GM12878 (cell line): ENCODE measurements around the gene ITGAD.

Experiments used
- CEBPB ChIP-seq, 2 experiments: fragments of 150-350 bp in 1 of 2; IDR thresholded peaks; 2 replicates each; pipeline ENCODE4 v1.6.1; 2012 to 2014; ENCODE audit warnings: low read depth in 2 of 2, low read length in 2 of 2, borderline replicate concordance in 1 of 2, inconsistent platforms in 1 of 2
- ZSCAN29 ChIP-seq: fragments of 450-650 bp; IDR thresholded peaks from 2 replicates; pipeline ENCODE4 v1.6.1; 2017; ENCODE audit warnings: mild to moderate bottlenecking, moderate library complexity
- TF ChIP-seq, protein P1 (sequence below), 3 experiments: IDR thresholded peaks in 2 of 3; conservative IDR thresholded peaks in 1 of 3; 2 replicates each; pipeline ENCODE4 v1.5.1; 2011; ENCODE audit warnings: low read depth in 3 of 3, low read length in 3 of 3, mild to moderate bottlenecking in 3 of 3, control low read depth in 2 of 3, moderate library complexity in 2 of 3, inconsistent platforms in 1 of 3, mixed read lengths in 1 of 3; ENCODE audit not compliant: control insufficient read depth in 2 of 3, insufficient read depth in 1 of 3; ENCODE audit errors: extremely low read depth in 1 of 3
- TF ChIP-seq, protein P2 (sequence below): IDR thresholded peaks from 2 replicates; pipeline ENCODE4 v1.6.1; 2011; ENCODE audit warnings: mild to moderate bottlenecking, low read depth, low read length, moderate library complexity; ENCODE audit not compliant: insufficient replicate concordance
- TF ChIP-seq, protein P3 (sequence below): IDR thresholded peaks from 2 replicates; pipeline ENCODE4 v1.6.1; 2012; ENCODE audit warnings: low read length, inconsistent platforms

DNA sequence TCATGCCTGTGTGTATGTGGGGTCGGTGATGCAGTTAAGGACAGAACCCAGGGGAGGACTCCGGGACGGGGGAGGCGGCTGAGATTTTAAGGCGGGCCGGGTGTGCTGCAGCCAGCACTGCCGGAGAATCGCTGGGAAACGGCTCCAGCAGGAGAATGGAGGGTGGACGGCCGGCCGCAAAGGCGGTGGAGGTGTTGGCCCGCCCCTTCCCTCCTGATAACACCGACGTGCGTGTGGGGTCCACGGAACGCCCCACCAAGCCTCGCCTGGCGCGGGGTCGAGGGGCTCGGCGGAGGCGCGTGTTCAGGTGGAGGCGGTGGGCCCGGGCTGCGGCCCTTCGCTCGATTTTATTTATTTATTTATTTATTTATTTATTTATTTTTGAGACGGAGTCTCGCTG is 48.8 kb downstream of the ITGAD start:
- TF ChIP-seq ZSCAN29 (no peak), CEBPB (IDR thresholded peaks at IDR 0.05; ENCODE audit: borderline replicate concordance in 1 of 2, low read depth in 2 of 2, low read length in 2 of 2) (no peak)
- TF ChIP-seq, protein P1, sequence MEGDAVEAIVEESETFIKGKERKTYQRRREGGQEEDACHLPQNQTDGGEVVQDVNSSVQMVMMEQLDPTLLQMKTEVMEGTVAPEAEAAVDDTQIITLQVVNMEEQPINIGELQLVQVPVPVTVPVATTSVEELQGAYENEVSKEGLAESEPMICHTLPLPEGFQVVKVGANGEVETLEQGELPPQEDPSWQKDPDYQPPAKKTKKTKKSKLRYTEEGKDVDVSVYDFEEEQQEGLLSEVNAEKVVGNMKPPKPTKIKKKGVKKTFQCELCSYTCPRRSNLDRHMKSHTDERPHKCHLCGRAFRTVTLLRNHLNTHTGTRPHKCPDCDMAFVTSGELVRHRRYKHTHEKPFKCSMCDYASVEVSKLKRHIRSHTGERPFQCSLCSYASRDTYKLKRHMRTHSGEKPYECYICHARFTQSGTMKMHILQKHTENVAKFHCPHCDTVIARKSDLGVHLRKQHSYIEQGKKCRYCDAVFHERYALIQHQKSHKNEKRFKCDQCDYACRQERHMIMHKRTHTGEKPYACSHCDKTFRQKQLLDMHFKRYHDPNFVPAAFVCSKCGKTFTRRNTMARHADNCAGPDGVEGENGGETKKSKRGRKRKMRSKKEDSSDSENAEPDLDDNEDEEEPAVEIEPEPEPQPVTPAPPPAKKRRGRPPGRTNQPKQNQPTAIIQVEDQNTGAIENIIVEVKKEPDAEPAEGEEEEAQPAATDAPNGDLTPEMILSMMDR (IDR thresholded peaks at IDR 0.05 in 2 of 3, conservative IDR thresholded peaks at IDR 0.05 in 1 of 3; ENCODE audit: control insufficient read depth in 2 of 3, extremely low read depth in 1 of 3, insufficient read depth in 1 of 3, low read depth in 3 of 3, low read length in 3 of 3): no peak
- TF ChIP-seq, protein P2, sequence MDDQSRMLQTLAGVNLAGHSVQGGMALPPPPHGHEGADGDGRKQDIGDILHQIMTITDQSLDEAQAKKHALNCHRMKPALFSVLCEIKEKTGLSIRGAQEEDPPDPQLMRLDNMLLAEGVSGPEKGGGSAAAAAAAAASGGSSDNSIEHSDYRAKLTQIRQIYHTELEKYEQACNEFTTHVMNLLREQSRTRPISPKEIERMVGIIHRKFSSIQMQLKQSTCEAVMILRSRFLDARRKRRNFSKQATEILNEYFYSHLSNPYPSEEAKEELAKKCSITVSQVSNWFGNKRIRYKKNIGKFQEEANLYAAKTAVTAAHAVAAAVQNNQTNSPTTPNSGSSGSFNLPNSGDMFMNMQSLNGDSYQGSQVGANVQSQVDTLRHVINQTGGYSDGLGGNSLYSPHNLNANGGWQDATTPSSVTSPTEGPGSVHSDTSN: no peak
- TF ChIP-seq, protein P3, sequence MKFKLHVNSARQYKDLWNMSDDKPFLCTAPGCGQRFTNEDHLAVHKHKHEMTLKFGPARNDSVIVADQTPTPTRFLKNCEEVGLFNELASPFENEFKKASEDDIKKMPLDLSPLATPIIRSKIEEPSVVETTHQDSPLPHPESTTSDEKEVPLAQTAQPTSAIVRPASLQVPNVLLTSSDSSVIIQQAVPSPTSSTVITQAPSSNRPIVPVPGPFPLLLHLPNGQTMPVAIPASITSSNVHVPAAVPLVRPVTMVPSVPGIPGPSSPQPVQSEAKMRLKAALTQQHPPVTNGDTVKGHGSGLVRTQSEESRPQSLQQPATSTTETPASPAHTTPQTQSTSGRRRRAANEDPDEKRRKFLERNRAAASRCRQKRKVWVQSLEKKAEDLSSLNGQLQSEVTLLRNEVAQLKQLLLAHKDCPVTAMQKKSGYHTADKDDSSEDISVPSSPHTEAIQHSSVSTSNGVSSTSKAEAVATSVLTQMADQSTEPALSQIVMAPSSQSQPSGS: no peak
